Heart left ventricle (tissue), 16 donors: ENCODE data around the gene IQSEC1. TPM values are rescaled to one million over a fixed set of nuclear protein-coding genes. Genes with fewer than 3 reads are reported as not detected.
A peak's percentile ranks its signal among the peaks of the same experiment; 100 is the strongest.

Experiments used
- ATAC-seq, 4 donors: fragments of 200-7000 bp; cut with Tn5 transposase; one replicate each; pipeline ENCODE4 v1.9.1; 2020 to 2022; ENCODE audit warnings: moderate library complexity in 4 of 4, mild to moderate bottlenecking in 3 of 4, moderate number of reproducible peaks in 1 of 4
- DNase-seq, 5 donors: peaks; one replicate each; pipeline ENCODE4 v3.0.0-alpha.2; 2020
- H3K27ac ChIP-seq, 12 donors: fragments of 200-600 bp; sonication (generic) in 4 of 12; one replicate each; pipeline versions ENCODE4 v1.5.0 to v1.8.0; 2016 to 2022; ENCODE audit warnings: mild to moderate bottlenecking in 2 of 12
- H3K27me3 ChIP-seq, 9 donors: fragments of 200-600 bp; sonication (generic) in 2 of 9; one replicate each; pipeline versions ENCODE4 v1.5.1 to v1.8.0; 2016 to 2022; ENCODE audit warnings: mild to moderate bottlenecking in 3 of 9
- H3K36me3 ChIP-seq, 9 donors: fragments of 200-600 bp; sonication (generic) in 2 of 9; one replicate each; pipeline versions ENCODE4 v1.5.0 to v1.8.0; 2018 to 2022; ENCODE audit warnings: mild to moderate bottlenecking in 2 of 9
- H3K4me1 ChIP-seq, 12 donors: fragments of 200-600 bp; sonication (generic) in 4 of 12; one replicate each; pipeline versions ENCODE4 v1.5.0 to v1.8.0; 2016 to 2022; ENCODE audit warnings: mild to moderate bottlenecking in 3 of 12
- H3K4me3 ChIP-seq, 12 donors: fragments of 200-600 bp; sonication (generic) in 4 of 12; one replicate each; pipeline versions ENCODE4 v1.5.0 to v1.8.0; 2017 to 2022; ENCODE audit warnings: mild to moderate bottlenecking in 9 of 12, moderate library complexity in 4 of 12
- H3K9me3 ChIP-seq, 12 donors: fragments of 200-600 bp; sonication (generic) in 4 of 12; one replicate each; pipeline versions ENCODE4 v1.5.0 to v1.8.0; 2016 to 2022; ENCODE audit warnings: mild to moderate bottlenecking in 1 of 12
- CTCF ChIP-seq, 12 donors: fragments of 200-600 bp; sonication (generic) in 4 of 12; IDR thresholded peaks; one replicate each; pipeline versions ENCODE4 v1.5.0 to v1.8.0; 2018 to 2022; ENCODE audit warnings: antibody characterized with exemption in 12 of 12, mild to moderate bottlenecking in 5 of 12
- POLR2A ChIP-seq, 2 donors: fragments of 450-650 bp; IDR thresholded peaks; one replicate each; pipeline ENCODE4 v1.6.1; 2017; ENCODE audit warnings: antibody characterized with exemption in 2 of 2, mild to moderate bottlenecking in 2 of 2, moderate library complexity in 2 of 2
- WGBS, 4 donors: extraction: QIAGEN DNeasy Blood & Tissue Kit in 2 of 4; methylation state at CpG; one replicate each; pipeline versions ENCODE4 v1.1.5 to v1.1.7; 2013 to 2018; 5-methylcytosine and 5-hydroxymethylcytosine counted together
- intact Hi-C, 10 donors: fragments of 100-400 bp; cut with DNase I; formaldehyde crosslinking; loops; one replicate each; pipeline versions ENCODE4 v1.11.1 to v1.14.2; 2022
- polyA plus RNA-seq, 2 donors: library from polyadenylated mRNA; stranded (reverse); fragments of 200-250 nt; gene quantifications; one replicate each; pipeline ENCODE4 v1.2.3, GENCODE V29; 2013
- total RNA-seq, 9 donors: library from RNA; depleted of rRNA in 2 of 9; stranded (reverse); fragments of >200 nt in 2 of 9; fragmentation: NEBNext Ultra II Directional in 3 of 9; extraction: Animal tissue kit (Norgen Biotek cat#: 25700) in 3 of 9; gene quantifications; one replicate each; pipeline versions ENCODE4 v1.1.0 to v1.2.4, GENCODE V29; 2016 to 2023
- donor health status: ischemic (EF 13 %, LVEDD 7.1; RV severe dilation, severe dysfunction).
- donor health status: healthy with polysubstance abuse.
- donor health status: DM: no; HTN: yes; CAD: no.
- donor health status: DM: no; HTN: no; CAD: no.
- donor health status: ischemic (EF 25% LVEDD 6.9; RV normal size, moderate dysfunction).
- donor health status: ischemic (EF 25% LVEDD 5.7; RV mildly dilated, moderate dysfunction).
- donor health status: healthy.
- donor health status: DM: yes; HTN: yes; CAD: no.
- donor health status: ischemic (EF 35%, LVEDD 5.7; RV mildly dilated, moderate dysfunction).
- donor health status: nonischemic (EF 11% LVEDD 7.7; RV severe dilation, severe dysfunction).
- donor health status: DM: yes; HTN: yes; CAD: no.
- donor health status: PGD.
- donor health status: ischemic (EF 29% LVEDD 5.4; RV normal size, mild dysfunction).
- donor health status: nonischemic (EF 23%, LVEDD 6.1; RV moderate dilation, normal function).

IQSEC1 gene
- total and polyA plus RNA-seq, 11 donors, result 28.8 to 79.1 (median 62.2) TPM

- H3K4me3 ChIP-seq, result no peak overlapping the region
- H3K27me3 ChIP-seq, result no peaks in the 10 kb centered on the region
- H3K27ac ChIP-seq, result peak overlapping the region in 4 of 12 donors; percentile 6 to 52 (median 33)
- H3K9me3 ChIP-seq, result no peaks in the 10 kb centered on the region
- no peak for TF ChIP-seq CTCF (IDR thresholded peaks at IDR 0.05)
- TF ChIP-seq POLR2A (IDR thresholded peaks at IDR 0.05), result no peak
- H3K4me1 ChIP-seq, result peaks cover 12 to 97% (median 78%) of the 10 kb centered on the region in 12 donors
- intact Hi-C loops, result loop anchor here in 1 of 10 donors (2.0 kb wide), 1 partner anchor 49 kb away; no protein-coding TSS in a partner anchor
- H3K36me3 ChIP-seq, result peaks cover 0 to 22% (median 6%) of the 10 kb centered on the region in 9 donors
- WGBS, 4 donors, result 45 to 67% (median 60%) methylated on average over 4 to 6 of the region's 6 CpGs
- ATAC-seq (no peak), DNase-seq (no peak)
These were observed 127.0 kb downstream of the IQSEC1 start for GRCh38 chr3:12946251-12946648.

- intact Hi-C loops, result no loop called here
- Histone ChIP-seq H3K4me1 (peaks cover 13 to 100% (median 92%) of the 10 kb centered on the region in 12 donors), H3K27ac (peak overlapping the region in 4 of 12 donors; percentile 8 to 77 (median 38)), H3K27me3 (no peaks in the 10 kb centered on the region), H3K4me3 (no peak overlapping the region), H3K9me3 (no peaks in the 10 kb centered on the region), H3K36me3 (peaks cover 0 to 36% (median 19%) of the 10 kb centered on the region in 9 donors)
- ATAC-seq (no peak), DNase-seq (no peak)
- 69 to 79% (median 74%) methylated on average over 6 of the region's 6 CpGs for WGBS, 4 donors
- no peak for TF ChIP-seq CTCF (IDR thresholded peaks at IDR 0.05)
- no peak for TF ChIP-seq POLR2A (IDR thresholded peaks at IDR 0.05)
These were observed 128.4 kb downstream of the IQSEC1 start for GRCh38 chr3:12944849-12945248.

- peak overlapping the region in 6 of 12 donors; percentile 8 to 77 (median 44) for H3K27ac ChIP-seq
- no peaks in the 10 kb centered on the region for H3K27me3 ChIP-seq
- H3K9me3 ChIP-seq, result no peaks in the 10 kb centered on the region
- TF ChIP-seq CTCF (IDR thresholded peaks at IDR 0.05) (no peak), POLR2A (IDR thresholded peaks at IDR 0.05) (no peak)
- intact Hi-C loops, result no loop called here
- ATAC-seq, result peak in 3 of 4 donors; percentile 11 to 49 (median 37)
- 43 to 52% (median 47%) methylated on average over 14 to 15 of the region's 15 CpGs for WGBS, 4 donors
- H3K4me3 ChIP-seq, result no peak overlapping the region
- peaks cover 13 to 100% (median 92%) of the 10 kb centered on the region in 12 donors for H3K4me1 ChIP-seq
- DNase-seq, result no peak
- H3K36me3 ChIP-seq, result peaks cover 0 to 40% (median 24%) of the 10 kb centered on the region in 9 donors
These were observed 128.8 kb downstream of the IQSEC1 start for GRCh38 chr3:12944413-12944812.

- no peak overlapping the region for H3K4me3 ChIP-seq
- no peaks in the 10 kb centered on the region for H3K9me3 ChIP-seq
- DNase-seq, result peak in 2 of 5 donors; percentile 55 to 72
- TF ChIP-seq POLR2A (IDR thresholded peaks at IDR 0.05) (no peak), CTCF (IDR thresholded peaks at IDR 0.05) (no peak)
- no peaks in the 10 kb centered on the region for H3K27me3 ChIP-seq
- peaks cover 22 to 100% (median 92%) of the 10 kb centered on the region in 12 donors for H3K4me1 ChIP-seq
- 59 to 75% (median 73%) methylated on average over 17 to 22 of the region's 22 CpGs for WGBS, 4 donors
- peak; percentile 47 to 76 (median 71) for ATAC-seq
- intact Hi-C loops, result no loop called here
- peak overlapping the region in 7 of 12 donors; percentile 8 to 77 (median 37) for H3K27ac ChIP-seq
- peaks cover 0 to 50% (median 24%) of the 10 kb centered on the region in 9 donors for H3K36me3 ChIP-seq
These were observed 129.9 kb downstream of the IQSEC1 start for GRCh38 chr3:12943124-12944021.
